Measurements from ENCODE around the gene ERBB4. TPM values are rescaled to one million over a fixed set of nuclear protein-coding genes. Genes with fewer than 3 reads are reported as not detected.

ERBB4 gene
- total RNA-seq, 2 experiments from 2014 or later = not detected

DNA sequence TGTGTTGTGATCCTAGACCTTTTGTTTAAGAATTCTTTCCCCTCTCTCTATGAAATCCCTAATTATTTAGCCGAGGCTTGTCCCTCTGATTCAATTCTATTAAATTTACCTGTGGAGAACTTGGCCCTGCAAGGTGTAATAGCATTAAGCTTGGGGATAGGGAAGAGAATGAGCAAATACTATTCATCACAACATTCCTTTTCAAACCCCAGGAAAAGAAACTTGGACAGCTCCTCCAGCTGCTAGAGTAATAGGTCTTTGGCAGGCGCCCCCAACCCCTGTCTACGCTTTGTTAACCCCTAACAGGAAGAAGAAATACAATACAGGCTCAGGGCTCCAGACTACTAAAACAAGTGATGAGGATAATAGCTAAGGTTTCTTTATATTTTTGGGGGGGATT is 1025.2 kb downstream of the ERBB4 start:
- H3K27me3 Mint-ChIP-seq = no peaks in the 10 kb centered on the region
- no peak overlapping the region for H3K4me3 Mint-ChIP-seq
- TF ChIP-seq, protein P1, sequence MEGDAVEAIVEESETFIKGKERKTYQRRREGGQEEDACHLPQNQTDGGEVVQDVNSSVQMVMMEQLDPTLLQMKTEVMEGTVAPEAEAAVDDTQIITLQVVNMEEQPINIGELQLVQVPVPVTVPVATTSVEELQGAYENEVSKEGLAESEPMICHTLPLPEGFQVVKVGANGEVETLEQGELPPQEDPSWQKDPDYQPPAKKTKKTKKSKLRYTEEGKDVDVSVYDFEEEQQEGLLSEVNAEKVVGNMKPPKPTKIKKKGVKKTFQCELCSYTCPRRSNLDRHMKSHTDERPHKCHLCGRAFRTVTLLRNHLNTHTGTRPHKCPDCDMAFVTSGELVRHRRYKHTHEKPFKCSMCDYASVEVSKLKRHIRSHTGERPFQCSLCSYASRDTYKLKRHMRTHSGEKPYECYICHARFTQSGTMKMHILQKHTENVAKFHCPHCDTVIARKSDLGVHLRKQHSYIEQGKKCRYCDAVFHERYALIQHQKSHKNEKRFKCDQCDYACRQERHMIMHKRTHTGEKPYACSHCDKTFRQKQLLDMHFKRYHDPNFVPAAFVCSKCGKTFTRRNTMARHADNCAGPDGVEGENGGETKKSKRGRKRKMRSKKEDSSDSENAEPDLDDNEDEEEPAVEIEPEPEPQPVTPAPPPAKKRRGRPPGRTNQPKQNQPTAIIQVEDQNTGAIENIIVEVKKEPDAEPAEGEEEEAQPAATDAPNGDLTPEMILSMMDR (IDR thresholded peaks at IDR 0.05) = no peak
- Histone ChIP-seq H3K9me3 (ENCODE audit: control insufficient read depth in 1 of 2, insufficient read depth in 1 of 2, low read length in 2 of 2) (no peaks in the 10 kb centered on the region), H3K36me3 (ENCODE audit: insufficient read depth, low read length) (no peaks in the 10 kb centered on the region), H3K27ac (ENCODE audit: low read depth in 1 of 2, low read length in 2 of 2) (no peak overlapping the region), H3K27me3 (ENCODE audit: control insufficient read depth in 1 of 2, insufficient read depth in 2 of 2, low read length in 2 of 2) (no peaks in the 10 kb centered on the region), H3K4me1 (ENCODE audit: insufficient read depth, low read length) (no peaks in the 10 kb centered on the region), H3K4me3 (ENCODE audit: low read length) (no peak overlapping the region)
- H3K4me1 Mint-ChIP-seq (ENCODE audit: low read depth) = no peaks in the 10 kb centered on the region
- no peak overlapping the region for H3K27ac Mint-ChIP-seq
- H3K9me3 Mint-ChIP-seq = peaks cover 2% of the 10 kb centered on the region
- ATAC-seq (ENCODE audit: poor library complexity) = no peak
- ChIA-PET CTCF (no interaction called here), POLR2A (no interaction called here)
- H3K36me3 Mint-ChIP-seq (ENCODE audit: low read depth) = no peaks in the 10 kb centered on the region
- DNase-seq = no peak
- intact Hi-C loops (cut with DNase I, micrococcal nuclease) = no loop called here

DNA sequence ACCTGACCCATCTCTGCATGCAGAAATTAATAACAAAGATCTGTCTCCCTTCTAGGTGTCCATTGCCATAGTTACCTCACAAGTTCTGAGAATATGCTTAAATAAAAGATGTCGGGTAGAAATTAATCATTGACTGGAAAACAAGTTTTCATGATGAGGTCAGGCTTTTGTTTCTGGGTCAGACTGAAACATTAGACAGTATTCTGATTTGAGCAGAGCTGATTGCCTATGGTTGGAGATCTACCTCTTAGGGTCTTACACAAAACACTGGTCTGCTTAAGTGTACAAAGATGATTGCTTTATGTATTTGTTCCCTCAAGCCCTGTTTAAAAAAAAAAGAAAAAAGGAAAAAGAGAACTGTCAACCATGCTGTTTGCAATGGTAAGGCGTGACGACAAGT is 1025.8 kb downstream of the ERBB4 start:
- CTCF ChIA-PET = no interaction called here
- no peak overlapping the region for H3K27ac ChIP-seq (ENCODE audit: low read depth in 1 of 2, low read length in 2 of 2)
- DNase-seq (no peak), ATAC-seq (ENCODE audit: poor library complexity) (no peak)
- Mint-ChIP-seq H3K27ac (no peak overlapping the region), H3K4me3 (no peak overlapping the region), H3K4me1 (ENCODE audit: low read depth) (no peaks in the 10 kb centered on the region), H3K9me3 (peaks cover 2% of the 10 kb centered on the region), H3K36me3 (ENCODE audit: low read depth) (no peaks in the 10 kb centered on the region), H3K27me3 (no peaks in the 10 kb centered on the region)
- H3K36me3 ChIP-seq (ENCODE audit: insufficient read depth, low read length) = no peaks in the 10 kb centered on the region
- intact Hi-C loops (cut with DNase I, micrococcal nuclease) = no loop called here
- TF ChIP-seq, protein P1 (IDR thresholded peaks at IDR 0.05) = no peak
- POLR2A ChIA-PET = no interaction called here
- H3K4me3 ChIP-seq (ENCODE audit: low read length) = no peak overlapping the region
- no peaks in the 10 kb centered on the region for H3K9me3 ChIP-seq (ENCODE audit: control insufficient read depth in 1 of 2, insufficient read depth in 1 of 2, low read length in 2 of 2)
- no peaks in the 10 kb centered on the region for H3K4me1 ChIP-seq (ENCODE audit: insufficient read depth, low read length)
- H3K27me3 ChIP-seq (ENCODE audit: control insufficient read depth in 1 of 2, insufficient read depth in 2 of 2, low read length in 2 of 2) = no peaks in the 10 kb centered on the region

DNA sequence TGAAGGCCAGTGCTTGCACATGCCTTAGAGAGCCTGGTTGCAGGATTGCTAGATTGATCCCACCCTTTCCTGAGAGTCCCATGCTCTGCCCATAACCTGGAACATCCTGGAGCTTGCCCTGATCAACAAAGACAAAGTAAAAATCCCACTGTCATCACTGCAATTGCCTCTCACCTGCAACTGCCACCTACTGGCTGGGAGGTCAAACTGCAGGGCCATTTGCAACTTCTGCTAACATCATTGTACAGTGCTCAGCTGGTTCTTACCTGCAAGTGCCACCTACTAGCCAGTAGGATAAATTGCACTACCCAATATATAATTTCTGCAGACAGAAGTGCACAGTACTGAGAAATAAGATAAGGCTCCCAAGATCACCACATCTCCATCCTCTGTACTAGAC is 1034.7 kb downstream of the ERBB4 start:
- Mint-ChIP-seq H3K4me1 (ENCODE audit: low read depth) (no peaks in the 10 kb centered on the region), H3K4me3 (no peak overlapping the region), H3K36me3 (ENCODE audit: low read depth) (no peaks in the 10 kb centered on the region), H3K27ac (no peak overlapping the region), H3K27me3 (no peaks in the 10 kb centered on the region), H3K9me3 (peaks cover 16% of the 10 kb centered on the region)
- no peaks in the 10 kb centered on the region for H3K27me3 ChIP-seq (ENCODE audit: control insufficient read depth in 1 of 2, insufficient read depth in 2 of 2, low read length in 2 of 2)
- peaks cover 0 to 9% of the 10 kb centered on the region in 2 experiments for H3K9me3 ChIP-seq (ENCODE audit: control insufficient read depth in 1 of 2, insufficient read depth in 1 of 2, low read length in 2 of 2)
- ChIA-PET CTCF (no interaction called here), POLR2A (no interaction called here)
- intact Hi-C loops (cut with DNase I, micrococcal nuclease) = no loop called here
- no peak for DNase-seq
- TF ChIP-seq, protein P1 (IDR thresholded peaks at IDR 0.05) = no peak
- H3K4me1 ChIP-seq (ENCODE audit: insufficient read depth, low read length) = no peaks in the 10 kb centered on the region
- H3K4me3 ChIP-seq (ENCODE audit: low read length) = no peak overlapping the region
- H3K36me3 ChIP-seq (ENCODE audit: insufficient read depth, low read length) = no peaks in the 10 kb centered on the region
- H3K27ac ChIP-seq (ENCODE audit: low read depth in 1 of 2, low read length in 2 of 2) = no peak overlapping the region
- no peak for ATAC-seq (ENCODE audit: poor library complexity)

Measured in CD4-positive, alpha-beta T cell (primary cell).